ENCODE results near the gene EIF4E1B. TPM values are rescaled to one million over a fixed set of nuclear protein-coding genes. Genes with fewer than 3 reads are reported as not detected.

EIF4E1B gene
- total RNA-seq, 1 experiment from 2014 or later, result not detected

DNA sequence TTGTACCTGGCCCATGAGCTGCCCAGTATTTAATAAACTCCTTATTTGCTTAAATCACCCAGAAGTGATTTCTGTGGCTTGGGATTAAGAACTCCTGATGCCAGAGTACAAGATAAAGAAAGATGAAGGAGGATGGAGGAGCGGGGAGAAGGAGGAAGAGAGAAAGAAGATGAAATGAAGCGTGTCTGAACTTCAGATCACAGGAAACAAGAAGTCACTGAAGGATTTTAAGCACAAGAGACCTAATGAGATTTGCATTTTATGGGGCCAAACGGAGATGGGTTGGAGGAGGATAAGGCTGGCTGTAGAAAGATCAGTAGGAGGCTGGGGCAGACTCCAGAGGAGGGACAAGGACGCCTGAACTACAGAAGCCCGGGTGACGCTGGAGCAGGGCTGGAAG lies 3.1 kb downstream of the EIF4E1B start:
- Mint-ChIP-seq H3K27ac (ENCODE audit: unreplicated experiment) (no peak overlapping the region), H3K4me1 (ENCODE audit: low read depth, unreplicated experiment) (peaks cover 9% of the 10 kb centered on the region), H3K9me3 (ENCODE audit: low read depth, unreplicated experiment) (peaks cover 2% of the 10 kb centered on the region), H3K27me3 (ENCODE audit: unreplicated experiment) (peaks cover 92% of the 10 kb centered on the region), H3K36me3 (ENCODE audit: insufficient read depth, unreplicated experiment) (no peaks in the 10 kb centered on the region), H3K4me3 (ENCODE audit: low read depth, unreplicated experiment) (no peak overlapping the region)
- no peak for TF ChIP-seq CTCF (IDR thresholded peaks at IDR 0.05; ENCODE audit: unreplicated experiment)
- no TSS peak for BruUV-seq (replicated peaks)
- no peak for DNase-seq
- CTCF ChIA-PET, result interaction anchor here (0.5 kb wide), 1 partner anchor 200 kb away, joined by 5 read pairs; no protein-coding TSS in a partner anchor
- intact Hi-C loops (cut with micrococcal nuclease; ENCODE audit: unreplicated experiment), result no loop called here

DNA sequence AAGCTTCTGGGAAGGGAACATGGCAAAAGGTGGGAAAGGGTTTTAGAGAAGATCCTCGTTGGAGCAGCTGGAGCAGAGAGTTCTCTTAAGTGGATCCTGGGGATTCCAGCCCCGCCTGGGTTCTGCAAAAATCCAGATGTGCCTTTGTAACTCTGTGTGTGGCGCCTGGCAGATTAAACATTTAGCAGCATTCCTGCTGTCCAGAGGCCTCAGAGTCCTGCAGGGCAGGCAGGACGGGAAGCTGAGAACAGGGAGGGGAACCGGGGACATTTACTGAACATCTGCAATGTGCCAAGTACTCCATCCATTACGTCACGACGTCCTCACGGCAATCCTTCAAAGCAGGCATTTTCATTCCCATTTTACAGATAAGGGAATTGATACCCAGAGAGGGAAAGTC lies 6.0 kb downstream of the EIF4E1B start:
- BruUV-seq (replicated peaks), result no TSS peak
- no peak for TF ChIP-seq CTCF (IDR thresholded peaks at IDR 0.05; ENCODE audit: unreplicated experiment)

GRCh38 chr5:176637556-176637955 lies 7.1 kb downstream of the EIF4E1B start:
- no peak overlapping the region for H3K4me3 Mint-ChIP-seq (ENCODE audit: low read depth, unreplicated experiment)
- peaks cover 64% of the 10 kb centered on the region for H3K27me3 Mint-ChIP-seq (ENCODE audit: unreplicated experiment)
- intact Hi-C loops (cut with micrococcal nuclease; ENCODE audit: unreplicated experiment), result no loop called here

More for the DNA sequence above, 6.0 kb downstream of the EIF4E1B start:
- Mint-ChIP-seq H3K27me3 (ENCODE audit: unreplicated experiment) (peaks cover 75% of the 10 kb centered on the region), H3K36me3 (ENCODE audit: insufficient read depth, unreplicated experiment) (no peaks in the 10 kb centered on the region), H3K9me3 (ENCODE audit: low read depth, unreplicated experiment) (peaks cover 2% of the 10 kb centered on the region), H3K4me3 (ENCODE audit: low read depth, unreplicated experiment) (no peak overlapping the region), H3K4me1 (ENCODE audit: low read depth, unreplicated experiment) (no peaks in the 10 kb centered on the region), H3K27ac (ENCODE audit: unreplicated experiment) (no peak overlapping the region)
- no peak for DNase-seq
- intact Hi-C loops (cut with micrococcal nuclease; ENCODE audit: unreplicated experiment), result no loop called here
- CTCF ChIA-PET, result no interaction called here

DNA sequence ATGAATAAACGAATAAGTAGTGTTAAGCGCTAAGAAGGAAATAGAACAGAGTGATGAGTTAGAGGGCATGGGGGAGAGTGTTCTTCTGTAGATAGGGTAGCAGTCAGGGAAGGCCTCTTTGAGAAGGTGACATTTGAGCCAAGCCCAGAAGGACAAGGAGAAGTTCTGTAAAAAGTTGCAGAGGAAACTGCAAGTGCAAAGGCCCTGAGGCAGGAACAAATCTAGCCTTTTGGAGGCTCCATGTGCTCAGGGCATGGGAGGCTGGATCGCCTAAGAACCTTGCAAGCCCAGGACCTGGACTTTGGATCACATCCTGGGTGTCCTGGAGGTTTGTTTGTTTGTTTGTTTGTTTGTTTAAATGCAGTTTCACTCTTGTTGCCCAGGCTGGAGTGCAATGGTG lies 8.0 kb downstream of the EIF4E1B start:
- Mint-ChIP-seq H3K36me3 (ENCODE audit: insufficient read depth, unreplicated experiment) (no peaks in the 10 kb centered on the region), H3K4me1 (ENCODE audit: low read depth, unreplicated experiment) (no peaks in the 10 kb centered on the region), H3K27me3 (ENCODE audit: unreplicated experiment) (peaks cover 56% of the 10 kb centered on the region), H3K27ac (ENCODE audit: unreplicated experiment) (no peak overlapping the region), H3K9me3 (ENCODE audit: low read depth, unreplicated experiment) (peaks cover 2% of the 10 kb centered on the region), H3K4me3 (ENCODE audit: low read depth, unreplicated experiment) (no peak overlapping the region)
- CTCF ChIA-PET, result no interaction called here
- TF ChIP-seq CTCF (IDR thresholded peaks at IDR 0.05; ENCODE audit: unreplicated experiment), result no peak
- intact Hi-C loops (cut with micrococcal nuclease; ENCODE audit: unreplicated experiment), result no loop called here
- BruUV-seq (replicated peaks), result no TSS peak
- no peak for DNase-seq

More at GRCh38 chr5:176637556-176637955, 7.1 kb downstream of the EIF4E1B start:
- TF ChIP-seq CTCF (IDR thresholded peaks at IDR 0.05; ENCODE audit: unreplicated experiment), result no peak
- CTCF ChIA-PET, result no interaction called here
- no TSS peak for BruUV-seq (replicated peaks)
- Mint-ChIP-seq H3K9me3 (ENCODE audit: low read depth, unreplicated experiment) (peaks cover 2% of the 10 kb centered on the region), H3K27ac (ENCODE audit: unreplicated experiment) (no peak overlapping the region), H3K4me1 (ENCODE audit: low read depth, unreplicated experiment) (no peaks in the 10 kb centered on the region), H3K36me3 (ENCODE audit: insufficient read depth, unreplicated experiment) (no peaks in the 10 kb centered on the region)
- DNase-seq, result no peak
